T1000 (cell line): Measurements from ENCODE around the gene NDUFB7.
"Not testable (repeated sequence)": the region's sequence is repeated elsewhere in the genome, so short reads cannot be mapped to it uniquely, and the experiment has no call there.

ENCODE experiments used
- DNase-seq: peaks from one replicate; lab custom pipeline; 2025; ENCODE audit warnings: mixed read lengths; lab: John Stamatoyannopoulos, UW

Gene NDUFB7

DNA sequence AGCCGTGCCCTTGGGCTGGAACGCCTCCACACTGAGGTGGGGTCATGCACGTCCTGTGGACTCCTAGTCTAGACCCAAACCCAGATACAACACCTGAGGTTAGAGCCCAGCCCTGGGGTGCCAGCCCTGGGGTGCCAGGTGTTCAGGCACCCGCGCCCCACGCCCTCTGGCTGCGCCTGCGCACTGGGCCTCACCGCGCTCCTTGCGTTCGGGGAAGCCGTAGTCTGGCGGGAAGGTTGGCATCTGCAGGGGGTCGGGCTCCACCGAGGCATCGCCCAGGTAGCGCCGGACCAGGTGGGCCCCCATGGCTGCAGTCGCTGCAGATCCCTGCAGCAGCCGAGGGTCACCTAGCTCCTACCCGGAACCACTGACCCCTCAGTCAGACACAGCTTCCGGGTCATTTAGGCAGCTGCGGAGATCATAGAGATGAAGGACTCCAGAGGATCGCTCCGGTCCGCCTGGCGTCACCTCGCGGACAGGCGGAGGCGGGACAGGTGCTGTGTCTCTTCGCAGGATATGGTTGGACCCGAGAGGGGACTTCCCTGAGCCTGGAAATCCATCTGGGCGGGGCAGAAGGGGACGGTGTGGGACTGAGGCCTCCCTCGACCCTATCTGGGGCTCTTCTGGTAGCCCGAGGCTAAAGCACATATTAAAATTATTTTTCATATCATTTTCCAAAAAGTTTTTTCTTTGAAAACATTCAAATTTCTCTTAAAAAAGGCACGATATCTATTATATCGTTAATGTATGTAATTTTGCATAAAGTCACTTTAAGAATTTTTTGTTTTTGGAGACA, at the start of gene NDUFB7:
NDUFB7 (minus strand) TSS at position 372 of the 796 bp plus-strand sequence; CDS start at position 306, 66 bp downstream.
- DNase-seq = peak; percentile 82

DNA sequence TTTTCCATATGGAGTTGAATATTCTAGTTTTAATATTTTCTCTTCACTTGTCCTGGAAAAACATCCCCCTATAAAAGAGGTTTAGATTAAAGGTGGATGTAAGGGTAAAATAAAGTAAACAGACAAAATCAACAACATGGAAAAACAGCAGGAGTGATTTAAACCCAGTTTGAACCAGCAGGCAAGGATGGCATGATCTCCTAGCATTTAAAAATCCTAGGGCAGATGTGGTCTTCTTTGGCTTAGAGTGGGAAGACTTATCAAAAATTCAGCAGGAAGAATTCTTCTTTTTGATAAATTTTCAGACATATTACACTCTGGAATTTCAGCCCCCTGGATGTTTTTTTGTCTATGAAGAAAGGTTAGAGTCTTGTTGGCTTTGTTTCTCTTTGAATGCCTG, 47.5 kb upstream of the NDUFB7 start:
- DNase-seq = no peak

DNA sequence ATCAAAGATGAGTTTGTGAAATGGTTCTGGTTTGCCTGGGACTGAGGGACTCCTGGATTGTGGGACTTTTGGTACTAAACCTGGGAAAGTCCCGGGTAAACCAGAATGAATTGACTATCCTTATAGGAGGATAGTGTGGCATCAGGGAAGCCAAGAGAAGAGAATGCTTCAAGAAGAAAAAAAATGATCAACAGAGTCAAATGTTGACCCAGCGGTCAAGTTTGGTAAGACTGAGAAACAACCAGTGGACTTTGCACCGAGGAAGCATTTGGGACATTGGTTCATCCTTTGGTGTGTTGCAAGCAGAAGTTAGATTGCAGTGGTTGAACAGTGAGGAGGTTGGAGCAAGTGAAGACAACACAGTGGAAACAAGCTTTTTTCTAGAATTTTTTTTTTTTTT, 44.5 kb upstream of the NDUFB7 start:
- no peak for DNase-seq

DNA sequence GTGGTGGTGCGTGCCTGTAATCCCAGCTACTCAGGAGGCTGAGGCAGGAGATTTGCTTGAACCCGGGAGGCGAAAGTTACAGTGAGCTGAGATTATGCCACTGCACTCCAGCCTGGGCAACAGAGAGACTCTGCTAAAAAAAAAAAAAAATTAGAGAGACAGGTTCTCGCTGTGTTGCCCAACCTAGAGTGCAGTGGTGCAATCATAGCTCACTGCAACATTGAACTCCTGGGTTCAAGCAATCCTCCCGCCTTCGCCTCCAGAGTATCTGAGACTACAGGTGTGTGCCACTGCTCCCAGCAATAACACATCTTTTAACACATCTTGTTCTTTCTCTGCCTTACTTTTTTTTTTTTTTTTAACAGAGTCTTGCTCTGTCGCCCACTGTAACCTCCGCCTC, 43.8 kb upstream of the NDUFB7 start:
- no peak for DNase-seq

DNA sequence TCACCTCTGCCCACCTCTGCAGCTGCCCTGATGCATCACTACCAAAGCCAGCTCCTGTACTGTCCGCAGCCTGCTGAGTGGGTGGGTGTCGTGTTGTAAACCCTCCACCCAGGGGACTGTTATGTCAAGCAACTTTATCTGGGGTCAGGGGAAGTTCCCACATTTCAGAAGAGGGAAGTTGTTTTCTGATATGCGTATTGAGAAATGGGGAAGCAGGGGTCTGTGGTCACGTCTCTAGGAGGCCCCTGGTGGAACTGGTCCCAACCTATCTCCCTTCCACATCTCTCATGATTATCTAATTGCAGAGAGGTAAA, 42.2 kb upstream of the NDUFB7 start:
- DNase-seq = no peak

DNA sequence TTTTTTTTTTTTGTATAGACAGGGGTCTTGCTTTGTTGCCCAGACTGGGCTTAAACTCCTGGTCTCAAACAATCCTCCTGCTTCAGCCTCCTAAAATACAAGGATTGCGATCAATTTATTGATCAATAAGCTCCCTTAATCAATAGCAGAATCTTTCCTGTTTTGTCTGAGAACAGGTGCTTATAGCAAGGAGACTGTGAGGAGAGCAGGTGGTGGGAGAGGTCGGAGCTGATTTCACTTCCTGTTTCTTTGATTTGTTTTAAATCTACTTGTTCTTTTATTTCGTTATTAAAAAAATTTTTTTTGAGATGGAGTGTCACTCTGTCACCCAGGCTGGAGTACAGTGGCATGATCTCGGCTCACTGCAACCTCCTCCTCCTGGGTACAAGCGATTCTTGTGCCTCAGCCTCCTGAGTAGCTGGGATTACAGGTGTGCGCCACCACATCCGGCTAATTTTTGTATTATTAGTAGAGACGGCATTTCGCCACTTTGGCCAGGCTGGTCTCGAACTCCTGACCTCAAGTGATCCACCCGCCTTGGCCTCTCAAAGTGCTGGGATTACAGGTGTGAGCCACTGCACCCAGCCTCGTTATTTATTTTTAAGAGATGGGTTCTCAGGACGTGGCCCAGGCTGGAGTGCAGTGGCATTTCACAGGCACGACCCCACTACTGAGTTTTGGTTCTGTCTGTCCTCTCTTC, 41.7 kb upstream of the NDUFB7 start:
- DNase-seq = not testable (repeated sequence)

DNA sequence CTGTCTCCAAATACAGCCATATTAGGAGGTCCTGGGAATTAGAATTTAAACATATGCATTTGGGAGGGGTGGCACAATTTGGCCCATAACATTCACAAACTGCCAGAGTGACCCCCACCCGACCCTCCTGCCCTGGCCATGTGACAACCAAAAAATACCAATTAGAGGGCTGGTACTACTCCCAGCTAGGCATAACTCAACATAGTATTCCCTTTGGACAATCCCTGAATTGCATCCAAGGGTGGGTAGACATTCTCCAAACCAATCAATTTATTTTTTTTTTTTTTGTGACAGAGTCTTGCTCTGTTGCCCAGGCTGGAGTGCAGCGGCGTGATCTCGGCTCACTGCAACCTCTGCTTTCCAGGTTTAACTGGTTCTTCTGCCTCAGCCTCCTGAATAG, 40.8 kb upstream of the NDUFB7 start:
- DNase-seq = no peak

DNA sequence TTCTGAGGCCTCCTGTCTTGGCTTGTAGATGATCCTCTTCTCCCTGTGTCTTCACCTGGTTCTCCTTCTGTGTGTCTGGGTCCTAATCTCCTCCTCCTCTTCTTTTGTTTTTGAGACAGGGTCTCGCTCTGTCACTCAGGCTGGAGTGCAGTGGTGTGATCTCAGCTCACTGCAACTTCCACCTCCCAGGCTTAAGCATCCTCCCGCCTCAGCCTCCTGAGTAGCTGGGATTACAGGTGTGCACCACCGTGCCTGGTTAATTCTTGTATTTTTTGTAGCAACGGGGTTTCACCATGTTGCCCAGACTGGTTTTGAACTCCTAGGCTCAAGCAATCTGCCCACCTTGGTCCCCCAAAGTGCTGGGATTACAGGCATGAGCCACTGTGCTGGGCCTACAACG, 40.4 kb upstream of the NDUFB7 start:
- not testable (repeated sequence) for DNase-seq

DNA sequence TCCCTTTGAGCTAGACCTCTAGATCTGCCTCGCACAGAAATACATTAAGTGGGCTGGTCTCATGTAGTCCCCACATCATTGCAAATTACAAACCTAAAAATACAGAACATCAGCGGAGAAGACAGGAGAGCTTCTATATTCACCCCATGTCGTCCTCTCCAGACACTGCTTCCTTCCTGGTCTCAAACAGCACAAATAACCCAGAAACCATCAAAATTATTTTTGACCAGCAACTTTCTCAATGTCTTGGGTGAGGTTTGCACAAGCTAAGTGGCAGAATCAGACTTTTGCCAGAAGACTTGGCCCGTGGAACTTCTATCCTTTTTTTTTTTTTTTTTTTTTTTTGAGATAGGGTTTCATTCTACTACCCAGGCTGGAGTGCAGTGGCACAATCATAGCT, 39.2 kb upstream of the NDUFB7 start:
- no peak for DNase-seq

DNA sequence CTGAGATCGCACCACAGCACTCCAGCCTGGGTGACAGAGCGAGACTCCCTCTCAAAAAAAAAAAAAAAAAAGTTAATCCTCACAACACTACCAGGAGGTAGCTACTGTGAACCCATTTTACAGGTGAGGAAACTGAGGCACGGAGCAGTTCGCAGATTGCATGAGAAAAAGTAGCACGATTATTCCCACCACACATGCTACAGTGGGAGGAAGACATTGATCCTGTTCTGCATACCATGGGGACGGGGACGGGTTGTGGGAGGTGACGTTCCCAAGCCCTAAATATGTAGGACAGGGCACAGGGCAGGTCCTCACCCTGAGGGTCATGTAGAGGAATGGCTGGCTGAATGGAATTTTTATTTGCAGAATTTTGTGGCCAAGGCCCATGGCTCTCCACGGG, 34.8 kb upstream of the NDUFB7 start:
- DNase-seq = no peak

DNA sequence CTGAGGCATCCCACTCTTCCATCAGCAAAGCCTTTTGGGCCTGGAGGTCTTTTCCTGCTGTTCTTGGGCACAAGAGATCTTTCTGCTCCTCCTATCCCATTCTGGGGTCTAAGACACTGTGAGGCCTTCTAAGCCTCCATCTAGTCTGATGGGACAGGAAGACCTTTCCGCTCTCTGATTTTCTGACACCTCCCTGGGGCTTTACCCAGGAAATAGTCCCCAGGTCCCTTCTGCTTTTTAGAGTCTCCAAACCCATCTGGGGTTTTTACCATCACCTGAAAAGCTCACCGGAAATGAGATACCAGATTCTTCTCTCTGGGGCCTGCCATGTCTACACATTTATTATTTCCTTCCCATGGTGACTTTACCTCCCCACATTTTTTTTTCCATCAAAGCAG, 32.1 kb upstream of the NDUFB7 start:
- no peak for DNase-seq

DNA sequence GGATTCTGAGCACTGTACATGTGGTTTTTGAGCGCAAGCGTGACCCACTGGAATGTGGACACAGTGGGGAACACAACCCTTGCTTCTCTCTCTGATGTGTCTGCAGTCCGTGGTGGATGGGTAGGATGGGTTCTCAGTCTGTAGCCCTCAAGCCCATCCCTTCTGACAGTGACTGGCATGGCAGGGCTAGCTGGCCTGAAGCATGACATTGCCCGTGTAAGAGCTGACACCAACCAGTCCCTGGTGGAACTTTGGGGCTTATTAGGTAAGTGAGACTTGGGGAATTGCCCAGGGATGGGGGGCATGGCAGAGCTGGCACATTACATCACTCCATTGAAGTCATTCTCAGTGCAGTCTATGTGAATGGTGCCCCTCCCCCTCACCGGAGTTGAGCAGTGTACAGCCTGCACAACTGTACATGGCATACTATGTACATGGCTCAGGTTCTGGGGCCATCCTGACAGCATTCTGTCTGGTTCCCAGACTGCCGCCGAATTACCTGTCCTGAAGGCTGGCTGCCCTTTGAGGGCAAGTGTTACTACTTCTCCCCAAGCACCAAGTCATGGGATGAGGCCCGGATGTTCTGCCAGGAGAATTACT, 27.8 kb upstream of the NDUFB7 start:
- DNase-seq = no peak

DNA sequence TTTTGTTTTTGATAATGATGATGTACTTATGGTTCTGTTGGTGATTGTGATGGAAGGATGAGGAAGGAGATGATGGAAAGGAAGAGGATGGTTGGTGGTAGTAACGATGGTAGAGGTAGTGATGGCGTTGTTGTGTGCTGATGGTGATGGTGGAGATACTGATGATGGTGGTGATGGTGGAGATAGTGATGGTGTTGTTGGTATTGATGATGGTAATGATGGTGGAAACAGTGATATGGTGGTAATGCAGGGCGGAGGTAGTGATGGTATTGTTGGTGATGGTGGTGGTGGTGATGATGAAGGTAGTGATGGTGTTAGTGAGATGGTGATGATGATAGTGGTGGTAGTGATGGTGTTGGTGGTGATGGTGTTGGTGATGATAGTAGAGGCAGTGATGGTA, 23.7 kb upstream of the NDUFB7 start:
- no peak for DNase-seq

DNA sequence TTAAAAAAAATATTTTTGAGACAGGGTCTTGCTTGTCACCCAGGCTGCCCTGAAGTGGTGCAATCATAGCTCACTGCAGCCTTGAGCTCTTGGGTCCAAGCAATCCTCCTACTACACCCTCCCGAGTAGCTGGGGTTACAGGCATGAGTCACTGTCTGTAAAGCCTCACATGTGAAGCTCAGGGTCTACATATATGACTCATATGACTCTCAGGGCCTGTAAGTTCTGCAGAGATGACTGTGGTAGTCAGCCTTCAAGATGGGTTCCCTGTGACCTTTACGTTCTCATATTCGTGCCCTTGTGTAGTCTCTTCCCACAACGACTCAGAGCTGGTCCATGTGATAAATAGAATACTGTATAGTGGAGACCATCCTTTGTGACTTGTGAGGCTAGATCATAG, 17.6 kb upstream of the NDUFB7 start:
- DNase-seq = not testable (repeated sequence)

DNA sequence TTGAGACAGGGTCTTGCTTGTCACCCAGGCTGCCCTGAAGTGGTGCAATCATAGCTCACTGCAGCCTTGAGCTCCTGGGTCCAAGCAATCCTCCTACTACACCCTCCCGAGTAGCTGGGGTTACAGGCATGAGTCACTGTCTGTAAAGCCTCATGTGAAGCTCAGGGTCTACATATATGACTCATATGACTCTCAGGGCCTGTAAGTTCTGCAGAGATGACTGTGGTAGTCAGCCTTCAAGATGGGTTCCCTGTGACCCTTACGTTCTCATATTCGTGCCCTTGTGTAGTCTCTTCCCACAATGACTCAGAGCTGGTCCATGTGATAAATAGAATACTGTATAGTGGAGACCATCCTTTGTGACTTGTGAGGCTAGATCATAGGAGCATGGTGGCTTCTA, 13.3 kb upstream of the NDUFB7 start:
- DNase-seq = peak; percentile 14

DNA sequence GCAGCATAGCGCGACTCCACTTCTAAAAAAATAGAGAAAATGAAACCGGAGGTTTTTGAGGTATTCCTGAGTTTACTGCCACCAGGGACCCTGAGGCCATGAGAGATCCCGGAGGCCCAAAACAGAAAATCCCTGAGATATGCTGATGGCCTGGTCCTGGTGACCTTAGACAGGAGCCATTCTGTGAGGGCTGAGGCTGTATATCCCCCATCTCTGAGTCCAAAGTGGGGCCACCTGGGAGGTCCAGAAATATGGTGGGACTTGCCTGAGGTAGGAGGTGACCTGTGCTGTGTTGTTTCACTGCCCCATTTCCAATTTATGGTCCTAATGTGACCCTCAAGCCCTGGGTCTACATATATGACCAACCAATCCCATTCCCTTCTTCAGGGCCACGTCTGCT, 12.5 kb upstream of the NDUFB7 start:
- not testable (repeated sequence) for DNase-seq

DNA sequence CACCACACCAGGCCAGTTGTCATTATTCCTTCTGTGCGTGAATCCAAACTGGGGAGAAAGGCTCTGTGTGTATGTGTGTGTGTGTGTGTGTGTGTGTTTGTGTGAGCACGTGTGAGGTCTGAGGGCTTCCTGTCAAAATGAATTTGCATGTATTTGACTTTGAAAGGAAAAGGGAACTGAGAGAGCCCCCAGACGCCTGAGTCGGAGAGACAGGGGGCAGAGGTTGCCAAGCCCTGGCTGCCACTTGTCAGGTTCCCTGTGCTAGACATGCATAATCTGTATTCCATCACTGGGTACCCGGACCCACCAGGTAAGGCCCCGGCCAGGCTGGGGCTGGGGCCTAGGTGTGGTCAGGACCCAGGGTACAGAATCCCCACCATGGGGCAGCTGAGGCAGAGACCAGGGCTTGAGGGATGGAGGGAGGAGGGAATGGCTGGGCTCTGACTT, 11.1 kb upstream of the NDUFB7 start, which contains the start of gene CLEC17A:
CLEC17A (plus strand) TSS at position 191 of the 447 bp plus-strand sequence; CDS start at position 268, 77 bp downstream.
- DNase-seq = no peak

DNA sequence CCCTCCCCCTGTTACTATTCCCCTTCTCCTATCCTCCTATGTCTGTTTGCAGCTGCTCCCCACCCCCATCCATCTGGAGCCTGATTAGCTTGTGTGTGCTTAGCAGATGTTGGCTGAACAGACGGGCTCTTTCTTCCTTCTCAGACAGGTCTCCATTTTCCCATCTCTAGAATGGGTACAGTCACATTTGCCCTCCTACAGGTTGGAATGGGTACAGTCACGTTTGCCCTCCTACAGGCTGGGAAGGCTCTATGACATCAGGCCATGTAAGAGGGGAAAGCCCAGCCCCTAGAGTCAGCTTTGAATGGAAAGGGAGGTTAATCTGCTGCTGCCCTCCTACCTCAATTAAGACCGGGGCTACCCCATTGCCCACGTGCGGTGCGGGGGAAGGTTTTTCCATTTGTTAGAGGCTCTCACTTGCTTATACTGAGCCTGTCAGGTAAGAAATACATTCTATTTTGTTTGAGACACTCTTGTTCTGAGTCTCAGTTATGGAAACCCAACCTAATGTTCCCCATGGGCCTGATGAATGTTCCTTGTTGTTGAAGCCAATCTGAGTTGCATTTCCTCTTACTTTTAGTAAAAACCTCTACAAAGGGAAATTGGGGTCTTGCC, 8.9 kb upstream of the NDUFB7 start:
- no peak for DNase-seq

DNA sequence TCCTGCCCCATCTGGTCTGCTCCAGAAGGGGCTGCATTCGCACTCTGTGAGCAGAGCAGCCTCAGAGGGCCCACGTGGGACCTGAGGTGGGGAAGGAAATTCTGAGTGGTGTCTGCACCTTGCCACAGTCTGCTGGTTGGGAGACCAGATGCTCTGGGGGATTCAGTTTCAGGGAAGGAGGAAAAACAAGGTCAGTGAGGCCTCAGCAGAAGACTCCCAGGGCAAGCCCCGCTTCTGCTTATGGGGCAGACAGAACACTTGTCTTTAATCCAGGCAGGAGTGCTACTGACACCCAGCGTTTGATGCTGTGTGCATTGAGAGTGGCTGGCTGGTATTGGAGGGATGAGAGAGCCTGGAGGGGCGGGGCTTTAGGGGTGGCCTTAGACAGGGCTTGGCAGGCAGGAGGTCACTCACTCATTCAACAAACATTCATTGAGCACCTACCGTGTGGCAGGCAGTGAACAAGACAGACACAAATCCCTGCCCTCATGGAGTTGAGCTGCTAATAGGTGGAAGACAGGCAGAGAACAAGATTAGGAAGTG, 6.1 kb upstream of the NDUFB7 start:
- no peak for DNase-seq

DNA sequence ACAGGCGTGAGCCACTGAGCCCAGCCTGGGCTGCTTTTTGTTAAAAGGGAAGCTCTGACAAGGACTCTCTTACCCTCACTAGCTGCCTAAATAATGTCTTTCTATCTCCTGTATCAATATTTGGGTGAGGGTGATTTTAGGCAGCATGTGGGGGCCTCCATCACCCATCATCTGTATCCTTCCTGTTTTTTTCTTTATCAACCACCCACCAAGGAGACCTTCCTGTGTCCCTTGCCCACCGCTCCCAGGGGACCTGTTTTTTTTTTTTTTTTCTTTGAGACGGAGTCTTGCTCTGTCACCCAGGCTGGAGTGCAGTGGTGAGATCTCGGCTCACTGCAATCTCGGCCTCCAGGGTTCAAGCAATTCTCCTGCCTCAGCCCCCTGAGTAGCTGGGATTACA, 5.4 kb upstream of the NDUFB7 start:
- DNase-seq = no peak

DNA sequence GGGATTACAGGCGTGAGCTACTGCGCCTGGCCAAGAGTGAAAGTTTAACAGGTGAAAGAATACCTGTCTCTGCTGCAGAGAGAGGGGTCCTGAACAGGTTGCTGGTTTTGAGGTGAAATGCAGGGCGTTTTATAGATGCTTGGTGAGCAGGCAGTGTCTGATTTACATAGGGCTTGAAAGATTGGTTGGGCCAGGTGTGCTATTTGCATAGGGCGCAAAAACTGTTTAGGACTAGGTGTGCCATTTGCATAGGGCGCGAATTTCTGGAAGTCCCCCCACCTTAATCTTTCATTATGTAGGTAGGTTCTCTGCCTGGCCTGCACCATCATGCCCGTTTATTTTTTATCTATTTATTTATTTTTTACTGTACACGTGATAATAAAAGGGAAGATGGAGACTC, 4.5 kb upstream of the NDUFB7 start:
- DNase-seq = no peak

DNA sequence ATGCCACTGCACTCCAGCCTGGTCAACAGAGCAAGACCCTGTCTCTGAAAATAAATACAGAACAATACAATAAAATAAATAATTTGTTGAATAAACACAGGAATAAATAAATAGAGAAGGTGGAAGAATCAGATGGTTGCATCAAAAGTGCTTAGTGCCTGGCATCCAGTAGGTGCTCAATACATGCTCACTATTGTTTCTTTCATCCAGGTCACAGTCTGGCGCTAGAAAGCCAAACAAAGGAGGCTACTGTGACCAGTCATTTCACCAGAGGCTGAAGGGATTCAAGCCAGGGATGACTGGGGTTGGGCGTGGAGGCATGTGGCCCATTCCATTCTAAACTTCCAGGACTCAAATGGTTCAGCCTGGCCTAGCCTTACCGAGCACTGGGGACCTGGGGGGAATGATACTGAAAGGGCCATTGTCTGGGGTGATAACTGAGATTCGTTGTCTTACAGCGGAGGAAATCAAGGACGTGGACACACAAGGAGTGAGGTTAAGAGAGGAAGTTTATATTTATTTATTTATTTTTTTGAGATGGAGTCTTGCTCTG, 3.6 kb upstream of the NDUFB7 start:
- no peak for DNase-seq
